HepG2 (cell line): ENCODE results near the gene NAPB. TPM values are rescaled to one million over a fixed set of nuclear protein-coding genes. Genes with fewer than 3 reads are reported as not detected.

Experiments
- ATAD3A ChIP-seq: sonication (generic); formaldehyde crosslinking; IDR thresholded peaks from 2 replicates; pipeline ENCODE4 v1.4.0; 2020; ENCODE audit warnings: missing genetic modification reagents
- CENPT ChIP-seq: sonication (generic); formaldehyde crosslinking; IDR thresholded peaks from 2 replicates; pipeline ENCODE4 v1.8.0; 2022; ENCODE audit warnings: low read depth, mild to moderate bottlenecking, moderate library complexity, missing genetic modification reagents
- IRX3 ChIP-seq: sonication (generic); formaldehyde crosslinking; IDR thresholded peaks from 2 replicates; pipeline ENCODE4 v1.8.1; 2023; ENCODE audit warnings: mild to moderate bottlenecking, low read depth, missing genetic modification reagents, borderline replicate concordance
- JUND ChIP-seq: sonication (generic); formaldehyde crosslinking; IDR thresholded peaks from 2 replicates; pipeline ENCODE4 v1.8.0; 2022; ENCODE audit warnings: mild to moderate bottlenecking, missing genetic modification reagents
- KDM2A ChIP-seq: sonication (generic); formaldehyde crosslinking; IDR thresholded peaks from 2 replicates; pipeline ENCODE4 v1.4.0; 2020; ENCODE audit warnings: low read depth, missing genetic modification reagents, borderline replicate concordance
- MAZ ChIP-seq, 2 experiments: sonication (generic) in 1 of 2; formaldehyde crosslinking in 1 of 2; IDR thresholded peaks; 2 replicates each; pipeline versions ENCODE4 v1.5.0 to v1.6.1; 2012 to 2020; ENCODE audit warnings: low read depth in 2 of 2, mild to moderate bottlenecking in 2 of 2, borderline replicate concordance in 1 of 2, improper control_type of control experiment in 1 of 2, low read length in 1 of 2, missing genetic modification reagents in 1 of 2, moderate library complexity in 1 of 2
- MTA1 ChIP-seq: sonication (generic); formaldehyde crosslinking; IDR thresholded peaks from 2 replicates; pipeline ENCODE4 v1.4.0; 2020; ENCODE audit warnings: missing genetic modification reagents, mild to moderate bottlenecking, borderline replicate concordance
- NFYC ChIP-seq: IDR thresholded peaks from 2 replicates; pipeline ENCODE4 v1.6.1; 2016; ENCODE audit warnings: missing genetic modification reagents, missing compliant biosample characterization
- PPARG ChIP-seq: conservative IDR thresholded peaks from 2 replicates; pipeline ENCODE4 v1.6.1; 2016; ENCODE audit warnings: missing biosample characterization, missing genetic modification reagents
- SMAD3 ChIP-seq: sonication (generic); formaldehyde crosslinking; IDR thresholded peaks from 2 replicates; pipeline ENCODE4 v1.4.0; 2020; ENCODE audit warnings: missing genetic modification reagents
- SOX13 ChIP-seq, 3 experiments: fragments of 450-650 bp in 1 of 3; sonication (generic) in 1 of 3; formaldehyde crosslinking in 1 of 3; IDR thresholded peaks in 2 of 3; conservative IDR thresholded peaks in 1 of 3; 2 replicates each; pipeline versions ENCODE4 v1.5.0 to v1.6.1; 2016 to 2020; ENCODE audit warnings: antibody characterized with exemption in 1 of 3, mild to moderate bottlenecking in 1 of 3, missing compliant biosample characterization in 1 of 3, missing genetic modification reagents in 1 of 3, moderate library complexity in 1 of 3
- SSRP1 ChIP-seq: IDR thresholded peaks from 2 replicates; pipeline ENCODE4 v1.6.1; 2016; ENCODE audit warnings: control low read depth
- ZBTB20 ChIP-seq: sonication (generic); formaldehyde crosslinking; IDR thresholded peaks from 2 replicates; pipeline ENCODE4 v1.8.1; 2023; ENCODE audit warnings: missing genetic modification reagents, low read depth, mild to moderate bottlenecking, borderline replicate concordance
- ZFP1 ChIP-seq: IDR thresholded peaks from 2 replicates; pipeline ENCODE4 v1.6.1; 2016
- ZNF17 ChIP-seq: sonication (generic); formaldehyde crosslinking; IDR thresholded peaks from 2 replicates; pipeline ENCODE4 v1.5.0; 2020; ENCODE audit warnings: mild to moderate bottlenecking, missing genetic modification reagents
- ZNF83 ChIP-seq: sonication (generic); formaldehyde crosslinking; IDR thresholded peaks from 2 replicates; pipeline ENCODE4 v1.4.0; 2020; ENCODE audit warnings: missing genetic modification reagents, mild to moderate bottlenecking, borderline replicate concordance
- ZSCAN12 ChIP-seq: sonication (generic); formaldehyde crosslinking; IDR thresholded peaks from 2 replicates; pipeline ENCODE4 v1.9.0; 2021; ENCODE audit warnings: mild to moderate bottlenecking, missing genetic modification reagents
- polyA plus RNA-seq, 8 experiments: library from polyadenylated mRNA; depleted of rRNA in 3 of 8; stranded (reverse) in 7 of 8; unstranded in 1 of 8; fragments of >200 nt; fragmentation: Illumina TruSeq in 4 of 8; extraction: Trizol in 4 of 8; gene quantifications; 2 replicates each; pipeline versions ENCODE4 v1.2.1 to v1.2.3, GENCODE V29; 2011 to 2016; ENCODE audit warnings: low read depth in 4 of 8, missing spikeins in 1 of 8, mixed read lengths in 1 of 8; ENCODE audit not compliant: insufficient read depth in 1 of 8
- total RNA-seq, 5 experiments: library from RNA; depleted of rRNA; stranded (reverse); fragments of >200 nt; fragmentation: Illumina TruSeq; extraction: Trizol; gene quantifications; 2 replicates each; pipeline ENCODE4 v1.2.3, GENCODE V29; 2016; ENCODE audit warnings: low read depth in 1 of 5
- TF ChIP-seq, protein P1 (sequence below): sonication (generic); formaldehyde crosslinking; IDR thresholded peaks from 2 replicates; pipeline ENCODE4 v1.4.0; 2020; ENCODE audit warnings: mild to moderate bottlenecking, missing genetic modification reagents
- TF ChIP-seq, protein P2 (sequence below): sonication (generic); formaldehyde crosslinking; IDR thresholded peaks from 2 replicates; pipeline ENCODE4 v1.4.0; 2020; ENCODE audit warnings: missing genetic modification reagents
- TF ChIP-seq, protein P3 (sequence below): sonication (generic); formaldehyde crosslinking; IDR thresholded peaks from 2 replicates; pipeline ENCODE4 v1.8.0; 2023; ENCODE audit warnings: mild to moderate bottlenecking, missing genetic modification reagents
- TF ChIP-seq, protein P4 (sequence below): sonication (generic); formaldehyde crosslinking; IDR thresholded peaks from 2 replicates; pipeline ENCODE4 v1.4.0; 2020; ENCODE audit warnings: missing genetic modification reagents

NAPB gene
- total and polyA plus RNA-seq, 2 of the 13 experiments (the other 11 are each of a cell fraction or from before 2014, with no cell fraction given): 15.2 to 16.1 TPM

DNA sequence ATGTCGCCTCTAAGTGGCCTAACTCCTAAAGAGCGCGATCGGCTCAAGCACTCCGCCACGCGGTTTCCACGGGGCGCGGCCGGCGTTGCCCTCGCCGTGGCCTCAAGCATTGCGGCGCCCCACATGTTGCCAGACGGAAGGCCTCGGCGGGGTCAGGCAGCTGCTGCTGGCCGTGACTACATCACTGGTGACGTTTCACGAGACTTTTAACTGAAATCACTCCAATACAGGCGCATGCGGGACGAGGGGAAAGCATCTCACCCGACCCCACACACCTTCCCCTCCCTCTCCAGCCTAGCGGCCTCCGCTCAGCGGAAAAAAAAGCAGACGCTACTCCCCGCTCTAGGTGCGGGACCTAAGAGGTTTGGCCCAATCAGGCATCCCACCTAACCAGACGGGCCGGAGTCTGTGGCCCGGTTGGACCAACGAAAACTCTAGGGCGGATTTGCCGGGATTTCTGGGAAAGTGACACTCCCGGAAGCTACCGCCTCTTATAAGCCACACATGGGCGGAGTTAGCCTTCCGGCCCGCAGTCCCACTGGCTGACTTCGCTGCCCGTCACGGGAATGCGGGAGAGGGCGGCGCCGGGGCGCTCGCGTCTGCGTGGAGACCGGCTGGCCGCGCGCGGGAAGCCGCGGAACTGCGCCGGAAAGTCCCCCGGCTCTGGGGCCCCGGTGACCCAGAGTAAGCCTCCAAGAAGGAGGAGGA lies 70.9 kb downstream of the NAPB start, which contains the start of gene NXT1 (continued):
- TF ChIP-seq ZNF83 (CRISPR knock-in tag) (peak; percentile 89; the same call in 1 of the 2 replicates), SMAD3 (CRISPR knock-in tag) (0 out of 2 replicates have a peak, but pooled peaks have one; percentile 14), ATAD3A (peak; percentile 81; the same call in 1 of the 2 replicates), SOX13 (IDR thresholded peaks at IDR 0.05) (peak; percentile 10; the same call in 1 of the 2 replicates), SOX13 (CRISPR knock-in tag; conservative IDR thresholded peaks at IDR 0.05 in 1 of 2, IDR thresholded peaks at IDR 0.05 in 1 of 2) (peak; percentile 32 to 45; a peak in 2 of 4 replicates), KDM2A (CRISPR knock-in tag) (peak; percentile 97), ZBTB20 (CRISPR knock-in tag) (peak; percentile 77; the same call in 1 of the 2 replicates), SSRP1 (CRISPR knock-in tag) (0 out of 2 replicates have a peak, but pooled peaks have one; percentile 58), ZNF17 (CRISPR knock-in tag) (no peak), IRX3 (CRISPR knock-in tag) (peak; percentile 42; the same call in 1 of the 2 replicates), JUND (CRISPR knock-in tag) (peak; percentile 63), PPARG (CRISPR knock-in tag) (no peak), NFYC (peak; percentile 96), ZFP1 (CRISPR knock-in tag) (no peak; the same call in 1 of the 2 replicates), MAZ (IDR thresholded peaks at IDR 0.05; ENCODE audit: borderline replicate concordance, low read depth, low read length) (peak; percentile 77), MAZ (CRISPR knock-in tag; IDR thresholded peaks at IDR 0.05; ENCODE audit: low read depth) (peak; percentile 41), MTA1 (CRISPR knock-in tag) (peak; percentile 71; the same call in 1 of the 2 replicates), ZSCAN12 (no peak), CENPT (CRISPR knock-in tag) (0 out of 2 replicates have a peak, but pooled peaks have one; percentile 31)
- TF ChIP-seq, protein P1, sequence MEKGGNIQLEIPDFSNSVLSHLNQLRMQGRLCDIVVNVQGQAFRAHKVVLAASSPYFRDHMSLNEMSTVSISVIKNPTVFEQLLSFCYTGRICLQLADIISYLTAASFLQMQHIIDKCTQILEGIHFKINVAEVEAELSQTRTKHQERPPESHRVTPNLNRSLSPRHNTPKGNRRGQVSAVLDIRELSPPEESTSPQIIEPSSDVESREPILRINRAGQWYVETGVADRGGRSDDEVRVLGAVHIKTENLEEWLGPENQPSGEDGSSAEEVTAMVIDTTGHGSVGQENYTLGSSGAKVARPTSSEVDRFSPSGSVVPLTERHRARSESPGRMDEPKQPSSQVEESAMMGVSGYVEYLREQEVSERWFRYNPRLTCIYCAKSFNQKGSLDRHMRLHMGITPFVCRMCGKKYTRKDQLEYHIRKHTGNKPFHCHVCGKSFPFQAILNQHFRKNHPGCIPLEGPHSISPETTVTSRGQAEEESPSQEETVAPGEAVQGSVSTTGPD: peak; percentile 56; the same call in 1 of the 2 replicates
- TF ChIP-seq, protein P2, sequence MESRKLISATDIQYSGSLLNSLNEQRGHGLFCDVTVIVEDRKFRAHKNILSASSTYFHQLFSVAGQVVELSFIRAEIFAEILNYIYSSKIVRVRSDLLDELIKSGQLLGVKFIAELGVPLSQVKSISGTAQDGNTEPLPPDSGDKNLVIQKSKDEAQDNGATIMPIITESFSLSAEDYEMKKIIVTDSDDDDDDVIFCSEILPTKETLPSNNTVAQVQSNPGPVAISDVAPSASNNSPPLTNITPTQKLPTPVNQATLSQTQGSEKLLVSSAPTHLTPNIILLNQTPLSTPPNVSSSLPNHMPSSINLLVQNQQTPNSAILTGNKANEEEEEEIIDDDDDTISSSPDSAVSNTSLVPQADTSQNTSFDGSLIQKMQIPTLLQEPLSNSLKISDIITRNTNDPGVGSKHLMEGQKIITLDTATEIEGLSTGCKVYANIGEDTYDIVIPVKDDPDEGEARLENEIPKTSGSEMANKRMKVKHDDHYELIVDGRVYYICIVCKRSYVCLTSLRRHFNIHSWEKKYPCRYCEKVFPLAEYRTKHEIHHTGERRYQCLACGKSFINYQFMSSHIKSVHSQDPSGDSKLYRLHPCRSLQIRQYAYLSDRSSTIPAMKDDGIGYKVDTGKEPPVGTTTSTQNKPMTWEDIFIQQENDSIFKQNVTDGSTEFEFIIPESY (CRISPR knock-in tag): peak; percentile 75
- TF ChIP-seq, protein P3, sequence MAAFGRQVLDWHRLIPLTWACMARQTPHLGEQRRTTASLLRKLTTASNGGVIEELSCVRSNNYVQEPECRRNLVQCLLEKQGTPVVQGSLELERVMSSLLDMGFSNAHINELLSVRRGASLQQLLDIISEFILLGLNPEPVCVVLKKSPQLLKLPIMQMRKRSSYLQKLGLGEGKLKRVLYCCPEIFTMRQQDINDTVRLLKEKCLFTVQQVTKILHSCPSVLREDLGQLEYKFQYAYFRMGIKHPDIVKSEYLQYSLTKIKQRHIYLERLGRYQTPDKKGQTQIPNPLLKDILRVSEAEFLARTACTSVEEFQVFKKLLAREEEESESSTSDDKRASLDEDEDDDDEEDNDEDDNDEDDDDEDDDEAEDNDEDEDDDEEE (CRISPR knock-in tag): 0 out of 2 replicates have a peak, but pooled peaks have one; percentile 87
- TF ChIP-seq, protein P4, sequence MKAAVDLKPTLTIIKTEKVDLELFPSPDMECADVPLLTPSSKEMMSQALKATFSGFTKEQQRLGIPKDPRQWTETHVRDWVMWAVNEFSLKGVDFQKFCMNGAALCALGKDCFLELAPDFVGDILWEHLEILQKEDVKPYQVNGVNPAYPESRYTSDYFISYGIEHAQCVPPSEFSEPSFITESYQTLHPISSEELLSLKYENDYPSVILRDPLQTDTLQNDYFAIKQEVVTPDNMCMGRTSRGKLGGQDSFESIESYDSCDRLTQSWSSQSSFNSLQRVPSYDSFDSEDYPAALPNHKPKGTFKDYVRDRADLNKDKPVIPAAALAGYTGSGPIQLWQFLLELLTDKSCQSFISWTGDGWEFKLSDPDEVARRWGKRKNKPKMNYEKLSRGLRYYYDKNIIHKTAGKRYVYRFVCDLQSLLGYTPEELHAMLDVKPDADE (CRISPR knock-in tag): 0 out of 2 replicates have a peak, but pooled peaks have one; percentile 90
